Upper lobe of right lung (tissue), 1 donor: ENCODE data around the gene RALGPS1. TPM values are rescaled to one million over a fixed set of nuclear protein-coding genes. Genes with fewer than 3 reads are reported as not detected.

Experiments used
- ATAC-seq: fragments of 200-7000 bp; cut with Tn5 transposase; one replicate; pipeline ENCODE4 v1.9.1; 2020; ENCODE audit warnings: mild to moderate bottlenecking, moderate library complexity
- DNase-seq: peaks from one replicate; pipeline ENCODE4 v3.0.0-alpha.2; 2020
- H3K27ac ChIP-seq: fragments of 200-600 bp; one replicate; pipeline ENCODE4 v1.8.0; 2022
- H3K27me3 ChIP-seq: fragments of 200-600 bp; one replicate; pipeline ENCODE4 v1.8.0; 2022; ENCODE audit warnings: mild to moderate bottlenecking
- H3K36me3 ChIP-seq: fragments of 200-600 bp; one replicate; pipeline ENCODE4 v1.8.0; 2022
- H3K4me1 ChIP-seq: fragments of 200-600 bp; one replicate; pipeline ENCODE4 v1.8.0; 2022
- H3K4me3 ChIP-seq: fragments of 200-600 bp; one replicate; pipeline ENCODE4 v1.8.0; 2022; ENCODE audit warnings: mild to moderate bottlenecking
- H3K9me3 ChIP-seq: fragments of 200-600 bp; one replicate; pipeline ENCODE4 v1.8.0; 2022
- CTCF ChIP-seq: fragments of 200-600 bp; IDR thresholded peaks from one replicate; pipeline ENCODE4 v1.8.0; 2022; ENCODE audit warnings: antibody characterized with exemption
- intact Hi-C: fragments of 100-400 bp; cut with DNase I; formaldehyde crosslinking; loops from one replicate; pipeline ENCODE4 v1.11.0; 2022
- total RNA-seq: library from RNA; stranded (reverse); fragmentation: NEBNext Ultra II Directional; extraction: Animal tissue kit (Norgen Biotek cat#: 25700); gene quantifications from one replicate; pipeline ENCODE4 v1.2.1, GENCODE V29; 2021
- donor health status: DM: no; HTN: yes; CAD: no; lungs with severe emphysema.

Gene RALGPS1
- total RNA-seq, 1 donor from 2014 or later = 15.9 TPM

GRCh38 chr9:127133739-127134167 is 219.2 kb downstream of the RALGPS1 start:
- no peaks in the 10 kb centered on the region for H3K9me3 ChIP-seq
- DNase-seq (peak; percentile 64), ATAC-seq (peak; percentile 9)
- H3K36me3 ChIP-seq = no peaks in the 10 kb centered on the region
- no peak for TF ChIP-seq CTCF
- no peak overlapping the region for H3K4me3 ChIP-seq
- H3K4me1 ChIP-seq = peaks cover 49% of the 10 kb centered on the region
- intact Hi-C loops = no loop called here
- H3K27me3 ChIP-seq = no peaks in the 10 kb centered on the region
- peak overlapping the region; percentile 73 for H3K27ac ChIP-seq

- ATAC-seq = no peak
- H3K27ac ChIP-seq = peak overlapping the region; percentile 73
- TF ChIP-seq CTCF = no peak
- intact Hi-C loops = no loop called here
- no peaks in the 10 kb centered on the region for H3K9me3 ChIP-seq
- peaks cover 42% of the 10 kb centered on the region for H3K4me1 ChIP-seq
- no peaks in the 10 kb centered on the region for H3K36me3 ChIP-seq
- peak; percentile 31 for DNase-seq
- H3K4me3 ChIP-seq = no peak overlapping the region
- no peaks in the 10 kb centered on the region for H3K27me3 ChIP-seq
These were observed 220.6 kb downstream of the RALGPS1 start for GRCh38 chr9:127135056-127135745.

- no peaks in the 10 kb centered on the region for H3K9me3 ChIP-seq
- peaks cover 31% of the 10 kb centered on the region for H3K4me1 ChIP-seq
- H3K27me3 ChIP-seq = no peaks in the 10 kb centered on the region
- DNase-seq (peak; percentile 46), ATAC-seq (no peak)
- no peaks in the 10 kb centered on the region for H3K36me3 ChIP-seq
- H3K4me3 ChIP-seq = no peak overlapping the region
- TF ChIP-seq CTCF = no peak
- H3K27ac ChIP-seq = no peak overlapping the region
- intact Hi-C loops = no loop called here
These were observed 221.7 kb downstream of the RALGPS1 start for GRCh38 chr9:127136081-127136879.

- intact Hi-C loops = no loop called here
- H3K27ac ChIP-seq = no peak overlapping the region
- no peaks in the 10 kb centered on the region for H3K36me3 ChIP-seq
- ATAC-seq (no peak), DNase-seq (no peak)
- peaks cover 27% of the 10 kb centered on the region for H3K4me1 ChIP-seq
- H3K27me3 ChIP-seq = no peaks in the 10 kb centered on the region
- no peak for TF ChIP-seq CTCF
- no peaks in the 10 kb centered on the region for H3K9me3 ChIP-seq
- no peak overlapping the region for H3K4me3 ChIP-seq
These were observed 222.5 kb downstream of the RALGPS1 start for GRCh38 chr9:127136880-127137639.

- TF ChIP-seq CTCF = no peak
- intact Hi-C loops = no loop called here
- no peak for DNase-seq
- H3K9me3 ChIP-seq = no peaks in the 10 kb centered on the region
- no peaks in the 10 kb centered on the region for H3K27me3 ChIP-seq
- no peak for ATAC-seq
- no peak overlapping the region for H3K27ac ChIP-seq
- peaks cover 28% of the 10 kb centered on the region for H3K4me1 ChIP-seq
- H3K36me3 ChIP-seq = no peaks in the 10 kb centered on the region
- no peak overlapping the region for H3K4me3 ChIP-seq
These were observed 223.2 kb downstream of the RALGPS1 start for GRCh38 chr9:127137640-127138360.
